Muscle of leg (tissue), 11 donors: ENCODE results near the gene MYEOV. TPM values are rescaled to one million over a fixed set of nuclear protein-coding genes. Genes with fewer than 3 reads are reported as not detected.

Source experiments
- DNase-seq: peaks from one replicate; pipeline ENCODE4 v3.0.0; 2013
- H3K27ac ChIP-seq: one replicate; pipeline ENCODE4 v1.5.1; 2013; ENCODE audit warnings: mild to moderate bottlenecking, low read length, control low read depth
- H3K27me3 ChIP-seq: one replicate; pipeline ENCODE4 v1.6.1; 2013; ENCODE audit warnings: low read length; ENCODE audit not compliant: control insufficient read depth, insufficient read depth
- H3K36me3 ChIP-seq: one replicate; pipeline ENCODE4 v1.6.1; 2013; ENCODE audit warnings: low read length; ENCODE audit not compliant: control insufficient read depth, insufficient read depth
- H3K4me1 ChIP-seq: one replicate; pipeline ENCODE4 v1.6.1; 2013; ENCODE audit warnings: low read length; ENCODE audit not compliant: control insufficient read depth, insufficient read depth
- H3K4me3 ChIP-seq: one replicate; pipeline ENCODE4 v1.5.1; 2013; ENCODE audit warnings: low read length, control low read depth
- H3K9me3 ChIP-seq: replicated peaks from 2 replicates; pipeline ENCODE4 v1.6.1; 2013; ENCODE audit warnings: low read depth, low read length; ENCODE audit not compliant: control insufficient read depth
- WGBS: methylation state at CpG from one replicate; pipeline ENCODE4 v1.1.5; 2013; ENCODE audit warnings: missing lambda C conversion rate; ENCODE audit not compliant: insufficient coverage; 5-methylcytosine and 5-hydroxymethylcytosine counted together
- polyA plus RNA-seq, 8 donors: library from polyadenylated mRNA; unstranded; fragments of 120-200 nt; gene quantifications; one replicate each; pipeline versions ENCODE4 v1.2.1 to v1.2.3, GENCODE V29; 2013; ENCODE audit warnings: inconsistent platforms in 1 of 8, low replicate concordance in 1 of 8; ENCODE audit not compliant: insufficient read length in 8 of 8, insufficient read depth in 1 of 8
- total RNA-seq: library from RNA; stranded (reverse); fragments of 120-200 nt; gene quantifications from one replicate; pipeline ENCODE4 v1.2.4, GENCODE V29; 2013

The MYEOV gene
- total and polyA plus RNA-seq, 9 donors = 0.48 to 1.9 (median 1.1) TPM; not detected in 1

- peaks cover 5% of the 10 kb centered on the region for H3K9me3 ChIP-seq
- no peak for DNase-seq
- no peaks in the 10 kb centered on the region for H3K27me3 ChIP-seq
- H3K4me3 ChIP-seq = no peak overlapping the region
- WGBS = 100% methylated on average over 2 of the region's 4 CpGs
- H3K36me3 ChIP-seq = no peaks in the 10 kb centered on the region
- H3K27ac ChIP-seq = no peak overlapping the region
- H3K4me1 ChIP-seq = peaks cover 43% of the 10 kb centered on the region
Observed at GRCh38 chr11:69316956-69317355, 23.0 kb downstream of the MYEOV start.

- 40% methylated on average over 2 of the region's 2 CpGs for WGBS
- no peaks in the 10 kb centered on the region for H3K27me3 ChIP-seq
- H3K27ac ChIP-seq = no peak overlapping the region
- peaks cover 40% of the 10 kb centered on the region for H3K4me1 ChIP-seq
- DNase-seq = no peak
- peaks cover 5% of the 10 kb centered on the region for H3K9me3 ChIP-seq
- no peaks in the 10 kb centered on the region for H3K36me3 ChIP-seq
- no peak overlapping the region for H3K4me3 ChIP-seq
Observed at GRCh38 chr11:69317401-69318092, 23.6 kb downstream of the MYEOV start.

- Histone ChIP-seq H3K9me3 (peaks cover 5% of the 10 kb centered on the region), H3K27ac (no peak overlapping the region), H3K4me1 (peaks cover 35% of the 10 kb centered on the region), H3K27me3 (no peaks in the 10 kb centered on the region), H3K4me3 (no peak overlapping the region), H3K36me3 (no peaks in the 10 kb centered on the region)
- no peak for DNase-seq
- WGBS = 20% methylated on average over 1 of the region's 1 CpG
Observed at GRCh38 chr11:69318093-69318420, 24.1 kb downstream of the MYEOV start.

GRCh38 chr11:69319255-69320106 lies 25.5 kb downstream of the MYEOV start:
- no peak overlapping the region for H3K27ac ChIP-seq
- peaks cover 30% of the 10 kb centered on the region for H3K4me1 ChIP-seq
- 72% methylated on average over 13 of the region's 13 CpGs for WGBS
- H3K4me3 ChIP-seq = no peak overlapping the region
- H3K36me3 ChIP-seq = no peaks in the 10 kb centered on the region
- no peak for DNase-seq
- peaks cover 5% of the 10 kb centered on the region for H3K9me3 ChIP-seq
- H3K27me3 ChIP-seq = no peaks in the 10 kb centered on the region

GRCh38 chr11:69320326-69320725 lies 26.4 kb downstream of the MYEOV start:
- Histone ChIP-seq H3K4me1 (peaks cover 30% of the 10 kb centered on the region), H3K9me3 (peaks cover 5% of the 10 kb centered on the region), H3K4me3 (no peak overlapping the region), H3K27ac (no peak overlapping the region), H3K36me3 (no peaks in the 10 kb centered on the region), H3K27me3 (no peaks in the 10 kb centered on the region)
- DNase-seq = no peak
- 95% methylated on average over 6 of the region's 7 CpGs for WGBS

- H3K27ac ChIP-seq = no peak overlapping the region
- H3K36me3 ChIP-seq = no peaks in the 10 kb centered on the region
- H3K9me3 ChIP-seq = peaks cover 5% of the 10 kb centered on the region
- H3K4me1 ChIP-seq = peaks cover 30% of the 10 kb centered on the region
- no peak for DNase-seq
- 92% methylated on average over 5 of the region's 10 CpGs for WGBS
- no peaks in the 10 kb centered on the region for H3K27me3 ChIP-seq
- H3K4me3 ChIP-seq = no peak overlapping the region
Observed at GRCh38 chr11:69320756-69321741, 27.1 kb downstream of the MYEOV start.

- 70% methylated on average over 5 of the region's 5 CpGs for WGBS
- DNase-seq = no peak
- Histone ChIP-seq H3K36me3 (no peaks in the 10 kb centered on the region), H3K4me1 (peaks cover 30% of the 10 kb centered on the region), H3K4me3 (no peak overlapping the region), H3K27ac (no peak overlapping the region), H3K27me3 (no peaks in the 10 kb centered on the region), H3K9me3 (peaks cover 4% of the 10 kb centered on the region)
Observed at GRCh38 chr11:69321877-69322361, 28.0 kb downstream of the MYEOV start.

- no peak for DNase-seq
- no peak overlapping the region for H3K4me3 ChIP-seq
- no peak overlapping the region for H3K27ac ChIP-seq
- H3K27me3 ChIP-seq = no peaks in the 10 kb centered on the region
- 90% methylated on average over 6 of the region's 8 CpGs for WGBS
- H3K9me3 ChIP-seq = no peaks in the 10 kb centered on the region
- no peaks in the 10 kb centered on the region for H3K36me3 ChIP-seq
- peaks cover 21% of the 10 kb centered on the region for H3K4me1 ChIP-seq
Observed at GRCh38 chr11:69325446-69325845, 31.5 kb downstream of the MYEOV start.

- Histone ChIP-seq H3K36me3 (no peaks in the 10 kb centered on the region), H3K9me3 (no peaks in the 10 kb centered on the region), H3K27ac (no peak overlapping the region), H3K4me1 (peaks cover 10% of the 10 kb centered on the region), H3K27me3 (no peaks in the 10 kb centered on the region), H3K4me3 (no peak overlapping the region)
- no peak for DNase-seq
- WGBS = 86% methylated on average over 6 of the region's 7 CpGs
Observed at GRCh38 chr11:69326622-69327219, 32.8 kb downstream of the MYEOV start.
